Thymus (tissue), 11 donors: ENCODE results near the gene MACROD2. TPM values are rescaled to one million over a fixed set of nuclear protein-coding genes. Genes with fewer than 3 reads are reported as not detected.

Source experiments
- DNase-seq, 9 donors: peaks; one replicate each; pipeline ENCODE4 v3.0.0-alpha.2; 2013; ENCODE audit warnings: low spot score in 9 of 9, low read depth in 6 of 9, missing footprints in 1 of 9
- H3K27ac ChIP-seq, 2 donors: one replicate each; pipeline ENCODE4 v1.5.1; 2013; ENCODE audit warnings: control low read depth in 1 of 2, low read depth in 1 of 2, low read length in 1 of 2, mild to moderate bottlenecking in 1 of 2, moderate library complexity in 1 of 2
- H3K27me3 ChIP-seq, 2 donors: one replicate each; pipeline ENCODE4 v1.5.1; 2013; ENCODE audit warnings: low read length in 1 of 2; ENCODE audit not compliant: control insufficient read depth in 2 of 2, insufficient read depth in 1 of 2
- H3K36me3 ChIP-seq, 2 donors: one replicate each; pipeline ENCODE4 v1.5.1; 2013; ENCODE audit warnings: low read length in 1 of 2, mild to moderate bottlenecking in 1 of 2, moderate library complexity in 1 of 2; ENCODE audit not compliant: control insufficient read depth in 2 of 2, insufficient read depth in 2 of 2
- H3K4me1 ChIP-seq, 2 donors: one replicate each; pipeline ENCODE4 v1.5.1; 2013; ENCODE audit warnings: low read length in 2 of 2; ENCODE audit not compliant: control insufficient read depth in 2 of 2, insufficient read depth in 2 of 2
- H3K4me3 ChIP-seq, 2 donors: one replicate each; pipeline ENCODE4 v1.5.1; 2013; ENCODE audit warnings: low read length in 2 of 2, control low read depth in 1 of 2, mild to moderate bottlenecking in 1 of 2
- H3K9me3 ChIP-seq, 2 donors: one replicate each; pipeline ENCODE4 v1.5.1; 2013; ENCODE audit warnings: low read length in 1 of 2, mild to moderate bottlenecking in 1 of 2; ENCODE audit not compliant: control insufficient read depth in 2 of 2, insufficient read depth in 1 of 2
- WGBS: extraction: QIAGEN DNeasy Blood & Tissue Kit; methylation state at CpG from one replicate; pipeline ENCODE4 v1.1.7; 2013; 5-methylcytosine and 5-hydroxymethylcytosine counted together
- polyA plus RNA-seq: library from polyadenylated mRNA; stranded (reverse); fragments of 200-250 nt; gene quantifications from one replicate; pipeline ENCODE4 v1.2.3, GENCODE V29; 2013
- total RNA-seq: library from RNA; stranded (reverse); fragments of 120-200 nt; gene quantifications from one replicate; pipeline ENCODE4 v1.2.4, GENCODE V29; 2013
- donor health status: healthy.

MACROD2 gene
- total and polyA plus RNA-seq, 2 donors = 1.6 to 4.2 TPM

DNA sequence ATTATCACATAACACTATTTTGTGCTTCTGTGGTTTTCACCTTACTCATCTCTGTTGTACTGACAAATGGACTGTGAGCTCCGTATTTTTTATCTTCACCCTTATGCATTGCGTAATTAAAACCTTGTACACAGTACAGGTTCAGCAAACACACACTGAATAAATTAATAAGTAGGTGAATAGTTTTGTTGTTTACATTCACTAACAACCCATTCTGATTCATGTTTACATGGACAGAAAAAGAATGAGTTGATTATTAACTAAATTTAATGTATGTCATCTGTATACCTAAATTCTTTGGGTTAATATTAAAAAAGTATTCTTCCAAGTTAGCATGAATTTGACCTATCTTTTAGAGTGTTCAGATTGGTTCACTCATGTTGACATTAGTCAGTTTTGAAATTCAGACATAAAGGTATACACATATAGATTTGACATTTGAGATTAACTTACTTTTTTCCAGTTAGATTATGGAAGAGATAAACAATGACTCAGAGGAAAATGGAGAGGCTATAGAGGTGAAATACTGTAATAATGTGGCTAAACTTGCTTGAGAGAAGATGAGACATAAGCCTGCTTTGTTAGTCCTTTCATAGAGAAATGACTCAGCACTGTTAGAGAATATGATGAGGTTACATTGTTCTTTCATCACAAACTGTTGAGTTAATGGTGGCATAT is 883.8 kb downstream of the MACROD2 start:
- no peak for DNase-seq
- no peaks in the 10 kb centered on the region for H3K36me3 ChIP-seq
- no peaks in the 10 kb centered on the region for H3K9me3 ChIP-seq
- H3K4me1 ChIP-seq = no peaks in the 10 kb centered on the region
- H3K4me3 ChIP-seq = no peak overlapping the region
- WGBS = 94% methylated on average over 2 of the region's 2 CpGs
- H3K27me3 ChIP-seq = no peaks in the 10 kb centered on the region
- H3K27ac ChIP-seq = no peak overlapping the region

DNA sequence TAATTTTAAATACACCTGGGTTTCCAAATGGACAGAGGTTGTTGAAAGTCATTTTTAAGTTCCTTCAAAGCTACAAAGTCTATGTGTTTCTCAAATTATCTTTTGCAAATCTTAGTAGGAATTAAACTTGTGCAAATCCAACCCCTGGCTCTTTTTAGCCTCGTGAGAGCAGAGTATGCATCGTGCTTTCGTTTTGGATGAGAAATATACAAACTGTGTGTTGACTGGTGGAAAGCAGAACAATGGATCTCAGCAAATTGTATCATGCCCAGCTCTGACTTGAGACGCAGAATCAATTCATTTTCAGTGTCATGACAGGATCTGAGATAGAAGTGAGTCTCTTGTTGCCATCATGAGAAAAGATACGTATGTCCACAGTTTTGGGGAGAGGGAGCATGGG is 884.5 kb downstream of the MACROD2 start:
- Histone ChIP-seq H3K4me1 (no peaks in the 10 kb centered on the region), H3K9me3 (no peaks in the 10 kb centered on the region), H3K27ac (no peak overlapping the region), H3K36me3 (no peaks in the 10 kb centered on the region), H3K4me3 (no peak overlapping the region), H3K27me3 (no peaks in the 10 kb centered on the region)
- WGBS = 93% methylated on average over 5 of the region's 5 CpGs
- no peak for DNase-seq

DNA sequence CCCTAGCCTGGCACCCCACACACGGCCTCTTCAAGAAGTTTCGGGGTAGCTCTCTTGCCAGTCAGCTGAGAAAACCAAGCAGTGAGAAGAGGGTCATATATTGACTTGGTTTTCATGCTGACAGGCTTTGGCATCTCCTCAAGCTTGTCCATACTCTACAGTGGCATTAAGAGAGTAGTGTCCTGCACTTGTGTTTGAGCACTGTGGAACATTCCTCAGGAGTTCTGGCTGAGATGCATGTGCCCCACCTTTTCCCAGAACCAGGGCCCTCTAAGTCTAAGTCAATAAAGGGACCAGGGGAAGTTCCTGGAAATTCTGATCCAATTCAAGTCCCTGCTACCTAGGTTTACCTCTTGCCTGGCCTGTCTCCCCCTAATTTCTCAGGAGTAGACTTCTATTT is 886.2 kb downstream of the MACROD2 start:
- H3K27ac ChIP-seq = no peak overlapping the region
- no peaks in the 10 kb centered on the region for H3K27me3 ChIP-seq

DNA sequence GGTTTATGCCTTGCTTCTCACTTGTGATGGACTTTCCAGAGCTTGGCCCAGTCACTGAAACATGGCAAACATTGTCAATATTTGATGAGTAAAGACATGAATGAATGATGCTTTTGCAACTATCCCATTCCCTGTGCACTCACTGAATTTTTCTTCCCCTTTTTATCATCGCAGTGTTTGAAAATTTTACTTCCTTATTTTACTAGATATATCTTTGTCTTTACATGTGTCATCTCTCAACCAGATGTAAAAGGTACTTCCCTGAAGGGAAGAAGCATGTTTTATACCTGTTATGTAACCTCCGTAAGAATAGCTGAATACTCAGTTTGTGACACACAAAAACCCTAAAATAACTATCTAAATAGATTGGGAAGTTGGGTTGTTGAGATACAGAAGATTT is 886.8 kb downstream of the MACROD2 start:
- Histone ChIP-seq H3K9me3 (no peaks in the 10 kb centered on the region), H3K4me1 (no peaks in the 10 kb centered on the region), H3K4me3 (no peak overlapping the region), H3K36me3 (no peaks in the 10 kb centered on the region), H3K27ac (no peak overlapping the region), H3K27me3 (no peaks in the 10 kb centered on the region)
- WGBS = 49% methylated on average over 2 of the region's 2 CpGs
- DNase-seq = no peak

More for the DNA sequence above, 886.2 kb downstream of the MACROD2 start:
- 93% methylated on average over 2 of the region's 2 CpGs for WGBS
- no peaks in the 10 kb centered on the region for H3K4me1 ChIP-seq
- no peak overlapping the region for H3K4me3 ChIP-seq
- DNase-seq = no peak
- H3K9me3 ChIP-seq = no peaks in the 10 kb centered on the region
- H3K36me3 ChIP-seq = no peaks in the 10 kb centered on the region

DNA sequence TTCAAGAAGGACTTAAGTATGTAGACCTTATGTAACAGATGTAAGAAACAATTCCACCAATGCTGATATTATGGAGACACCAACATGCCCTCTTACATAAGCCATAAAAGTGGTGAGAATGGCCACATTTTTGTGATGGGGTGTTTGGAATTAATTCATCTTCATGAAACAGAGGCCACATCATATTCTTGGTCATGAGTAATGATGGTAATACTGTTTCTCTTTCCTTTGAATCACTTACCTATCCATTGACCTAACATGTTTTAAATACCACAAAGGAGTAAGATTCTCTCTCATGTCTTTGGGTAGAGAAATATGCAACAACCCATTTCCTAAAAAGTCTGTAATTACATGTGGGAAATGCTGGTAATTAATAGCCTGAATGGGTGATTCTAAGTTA is 887.5 kb downstream of the MACROD2 start:
- Histone ChIP-seq H3K4me1 (no peaks in the 10 kb centered on the region), H3K9me3 (no peaks in the 10 kb centered on the region), H3K36me3 (no peaks in the 10 kb centered on the region), H3K27ac (no peak overlapping the region), H3K4me3 (no peak overlapping the region), H3K27me3 (no peaks in the 10 kb centered on the region)
- no peak for DNase-seq

DNA sequence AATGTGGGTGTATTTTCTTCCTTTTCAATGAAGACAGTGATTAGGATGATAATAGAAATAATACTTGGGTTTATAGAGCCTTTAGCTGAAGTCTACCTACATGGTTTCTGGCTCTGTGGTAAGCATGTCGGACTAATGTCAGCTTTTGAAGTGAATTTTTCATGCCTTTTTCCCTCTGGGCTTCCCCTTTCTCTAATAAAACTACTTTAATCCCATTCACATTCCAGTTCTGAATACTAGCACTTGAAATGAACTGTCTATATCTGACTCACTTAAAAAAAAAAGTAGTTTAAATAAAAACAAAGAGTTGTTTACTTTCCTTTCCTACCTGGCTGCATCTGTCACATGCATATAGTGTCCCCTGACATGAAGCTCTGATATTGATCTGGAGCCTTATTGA is 888.0 kb downstream of the MACROD2 start:
- DNase-seq = no peak
- no peak overlapping the region for H3K4me3 ChIP-seq
- no peaks in the 10 kb centered on the region for H3K36me3 ChIP-seq
- H3K27me3 ChIP-seq = no peaks in the 10 kb centered on the region
- no peaks in the 10 kb centered on the region for H3K4me1 ChIP-seq
- no peak overlapping the region for H3K27ac ChIP-seq
- H3K9me3 ChIP-seq = no peaks in the 10 kb centered on the region
- 81% methylated on average over 1 of the region's 1 CpG for WGBS

DNA sequence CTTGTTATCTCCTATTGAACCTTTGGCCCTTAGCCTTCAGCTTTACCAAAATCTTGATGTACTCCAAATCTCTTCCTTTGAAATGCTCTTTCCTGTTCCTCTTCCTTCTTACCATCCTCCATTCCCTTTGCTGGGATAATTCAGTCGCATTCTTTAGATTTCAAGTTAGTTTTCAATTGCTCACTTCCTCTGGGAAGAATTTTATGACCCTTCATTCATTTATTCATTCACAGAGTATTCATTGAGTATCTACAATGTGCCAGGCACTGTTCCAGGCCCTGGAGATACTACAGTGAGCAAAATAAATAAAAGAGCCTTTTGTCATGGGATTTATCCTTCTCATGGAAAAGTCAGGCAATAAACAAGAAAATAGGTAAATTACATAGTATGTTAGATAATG is 890.3 kb downstream of the MACROD2 start:
- no peaks in the 10 kb centered on the region for H3K9me3 ChIP-seq
- DNase-seq = no peak
- H3K27me3 ChIP-seq = no peaks in the 10 kb centered on the region
- WGBS = 90% methylated on average over 1 of the region's 1 CpG
- no peaks in the 10 kb centered on the region for H3K4me1 ChIP-seq
- no peak overlapping the region for H3K4me3 ChIP-seq
- H3K36me3 ChIP-seq = no peaks in the 10 kb centered on the region
- no peak overlapping the region for H3K27ac ChIP-seq

DNA sequence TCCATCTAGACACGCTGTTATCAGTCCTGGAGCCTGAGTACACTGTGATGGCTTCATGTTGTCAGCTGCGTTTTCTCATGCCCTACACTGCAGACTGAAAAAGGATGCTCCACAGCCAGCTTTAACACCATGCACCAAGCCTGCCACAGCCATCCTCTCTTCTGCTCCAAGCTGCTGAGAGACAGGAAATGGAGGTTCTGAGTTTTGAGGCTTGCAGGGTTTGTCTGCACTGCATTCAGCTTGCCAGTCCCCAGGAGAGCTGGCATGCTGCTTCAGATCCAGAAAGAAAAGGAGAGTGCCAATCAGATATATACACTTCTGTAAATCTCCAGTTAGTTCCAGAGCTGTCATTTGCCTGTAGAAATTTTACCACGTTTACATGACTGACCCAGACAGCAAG is 892.8 kb downstream of the MACROD2 start:
- 76% methylated on average over 3 of the region's 3 CpGs for WGBS
- Histone ChIP-seq H3K27ac (no peak overlapping the region), H3K27me3 (no peaks in the 10 kb centered on the region), H3K9me3 (no peaks in the 10 kb centered on the region), H3K36me3 (no peaks in the 10 kb centered on the region), H3K4me3 (no peak overlapping the region), H3K4me1 (no peaks in the 10 kb centered on the region)
- peak in 3 of 9 donors; percentile 15 to 37 (median 21) for DNase-seq

DNA sequence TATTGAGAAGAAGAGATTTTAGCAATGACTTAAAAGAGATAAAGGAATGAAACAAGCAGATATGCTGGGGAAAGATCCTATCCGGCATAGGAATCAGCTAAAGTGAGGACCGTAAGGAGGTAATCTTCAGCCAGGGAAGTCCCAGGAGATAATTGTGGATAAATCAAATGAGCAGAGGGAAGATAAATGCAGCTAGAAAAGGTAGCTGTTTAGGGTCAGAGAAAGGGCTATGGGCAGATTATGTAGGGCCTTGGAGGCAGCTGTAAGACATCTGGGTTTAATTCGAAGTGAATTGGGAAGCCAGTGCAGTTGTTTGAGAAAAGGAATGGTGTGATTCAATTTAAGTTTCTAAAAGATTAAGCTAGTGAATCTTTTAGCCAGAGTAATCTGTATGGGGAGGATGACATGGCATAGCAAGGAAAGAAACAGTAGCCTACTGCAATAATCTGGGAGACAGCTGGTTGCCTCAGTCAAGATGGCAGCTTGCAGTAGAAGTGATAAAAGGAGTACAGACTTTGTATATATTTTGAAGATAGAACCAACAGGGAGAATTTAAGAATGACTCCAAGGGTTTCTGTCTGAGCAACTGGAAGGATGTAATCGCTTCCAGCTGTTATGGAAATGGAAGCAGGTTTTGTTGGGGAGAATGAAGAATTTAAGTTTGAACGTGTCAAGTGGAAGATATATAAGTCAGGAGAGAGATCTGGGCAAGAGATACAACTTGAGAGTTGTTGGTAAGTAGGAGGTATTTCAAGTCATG is 894.4 kb downstream of the MACROD2 start:
- Histone ChIP-seq H3K4me3 (no peak overlapping the region), H3K4me1 (no peaks in the 10 kb centered on the region), H3K9me3 (no peaks in the 10 kb centered on the region), H3K36me3 (no peaks in the 10 kb centered on the region), H3K27ac (no peak overlapping the region), H3K27me3 (no peaks in the 10 kb centered on the region)
- no peak for DNase-seq
- 94% methylated on average over 5 of the region's 5 CpGs for WGBS
